Cardiac fibroblast (primary cell): ENCODE results near the gene MBP.
A peak's percentile ranks its signal among the peaks of the same experiment; 100 is the strongest.

Experiments used
- DNase-seq, 2 donors: peaks; one replicate each; pipeline versions ENCODE4 v3.0.0 to v3.0.0-alpha.2; 2010; ENCODE audit warnings: low read depth in 2 of 2
- H3K4me3 ChIP-seq, 2 donors: replicated peaks in 1 of 2; 1 replicate in 1 of 2; 2 replicates in 1 of 2; pipeline ENCODE4 v1.5.1; 2011; ENCODE audit warnings: low read depth in 2 of 2, low read length in 2 of 2, mild to moderate bottlenecking in 2 of 2, moderate library complexity in 1 of 2
- TF ChIP-seq, protein P1 (sequence below): IDR thresholded peaks from one replicate; pipeline ENCODE4 v1.5.1; 2011; ENCODE audit warnings: low read depth, mild to moderate bottlenecking, low read length, inconsistent platforms

The MBP gene

DNA sequence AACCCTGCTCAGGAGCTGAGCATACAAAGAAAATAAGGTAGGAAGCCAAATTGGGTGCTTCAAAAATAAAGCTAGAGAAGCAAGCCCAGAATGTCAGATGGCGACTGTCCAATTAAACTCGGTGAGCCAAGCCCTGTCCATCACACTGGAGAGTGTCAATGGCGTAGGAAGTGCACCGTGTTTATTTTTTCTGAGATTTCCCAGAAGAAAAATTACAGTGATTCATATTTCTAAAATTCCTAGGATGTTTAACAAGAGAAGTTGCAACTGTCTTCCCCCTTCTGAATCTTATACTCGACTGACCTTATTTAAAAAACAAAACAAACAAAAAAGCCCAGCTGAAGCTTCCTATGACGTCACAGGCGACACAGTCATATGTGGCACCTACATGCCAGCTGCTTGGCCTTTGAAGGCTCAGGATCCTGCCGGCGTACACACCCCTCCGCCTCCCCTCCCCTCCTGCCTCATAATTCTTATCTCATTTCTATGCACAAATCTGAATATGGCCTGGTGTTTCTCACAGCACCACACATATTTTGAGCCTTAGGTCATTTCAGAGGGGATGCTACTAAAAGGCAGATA lies 60.8 kb downstream of the MBP start:
- TF ChIP-seq, protein P1, sequence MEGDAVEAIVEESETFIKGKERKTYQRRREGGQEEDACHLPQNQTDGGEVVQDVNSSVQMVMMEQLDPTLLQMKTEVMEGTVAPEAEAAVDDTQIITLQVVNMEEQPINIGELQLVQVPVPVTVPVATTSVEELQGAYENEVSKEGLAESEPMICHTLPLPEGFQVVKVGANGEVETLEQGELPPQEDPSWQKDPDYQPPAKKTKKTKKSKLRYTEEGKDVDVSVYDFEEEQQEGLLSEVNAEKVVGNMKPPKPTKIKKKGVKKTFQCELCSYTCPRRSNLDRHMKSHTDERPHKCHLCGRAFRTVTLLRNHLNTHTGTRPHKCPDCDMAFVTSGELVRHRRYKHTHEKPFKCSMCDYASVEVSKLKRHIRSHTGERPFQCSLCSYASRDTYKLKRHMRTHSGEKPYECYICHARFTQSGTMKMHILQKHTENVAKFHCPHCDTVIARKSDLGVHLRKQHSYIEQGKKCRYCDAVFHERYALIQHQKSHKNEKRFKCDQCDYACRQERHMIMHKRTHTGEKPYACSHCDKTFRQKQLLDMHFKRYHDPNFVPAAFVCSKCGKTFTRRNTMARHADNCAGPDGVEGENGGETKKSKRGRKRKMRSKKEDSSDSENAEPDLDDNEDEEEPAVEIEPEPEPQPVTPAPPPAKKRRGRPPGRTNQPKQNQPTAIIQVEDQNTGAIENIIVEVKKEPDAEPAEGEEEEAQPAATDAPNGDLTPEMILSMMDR = no peak
- DNase-seq = peak; percentile 96 to 98
- H3K4me3 ChIP-seq = no peak overlapping the region

DNA sequence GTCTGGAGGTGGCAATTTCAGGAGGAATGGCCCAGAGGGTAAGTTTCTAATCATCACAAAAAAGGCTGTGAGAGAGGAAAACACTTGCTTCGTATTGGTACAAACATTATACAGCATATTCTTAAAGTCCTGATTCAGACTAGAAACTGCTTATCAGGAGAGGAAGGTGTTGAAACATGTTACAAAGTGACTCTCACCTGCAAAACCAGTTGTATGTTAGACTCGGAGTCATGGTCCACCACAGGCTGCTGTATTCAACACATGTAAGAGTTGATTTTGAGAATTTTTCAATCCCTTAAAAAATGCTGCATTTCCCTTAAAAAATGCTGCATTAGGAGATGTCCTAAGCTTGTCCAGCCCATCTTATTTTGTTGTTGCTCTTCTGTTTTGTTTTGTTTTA lies 61.5 kb downstream of the MBP start:
- no peak for DNase-seq
- TF ChIP-seq, protein P1 = no peak
- no peak overlapping the region for H3K4me3 ChIP-seq

DNA sequence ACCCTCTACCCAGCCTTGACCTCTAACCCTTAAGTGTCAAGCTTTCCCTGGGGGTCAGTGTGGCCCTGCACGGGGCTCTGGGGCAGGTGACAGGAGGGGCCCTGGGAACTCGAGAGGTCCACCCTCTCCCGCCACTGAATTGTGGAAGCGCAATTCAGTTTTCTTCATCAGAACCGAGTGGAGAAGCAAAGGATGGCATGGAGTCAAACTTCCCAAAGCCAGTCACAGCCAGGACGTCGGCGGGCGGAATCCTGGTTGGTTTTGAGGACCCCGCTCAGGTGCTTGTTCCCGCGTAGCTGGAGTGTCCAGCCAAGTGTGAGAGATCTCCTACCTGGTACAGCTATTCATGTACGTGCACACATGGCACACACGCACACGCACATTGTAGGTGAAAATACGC lies 62.0 kb downstream of the MBP start:
- no peak for DNase-seq
- TF ChIP-seq, protein P1 = no peak
- no peak overlapping the region for H3K4me3 ChIP-seq

DNA sequence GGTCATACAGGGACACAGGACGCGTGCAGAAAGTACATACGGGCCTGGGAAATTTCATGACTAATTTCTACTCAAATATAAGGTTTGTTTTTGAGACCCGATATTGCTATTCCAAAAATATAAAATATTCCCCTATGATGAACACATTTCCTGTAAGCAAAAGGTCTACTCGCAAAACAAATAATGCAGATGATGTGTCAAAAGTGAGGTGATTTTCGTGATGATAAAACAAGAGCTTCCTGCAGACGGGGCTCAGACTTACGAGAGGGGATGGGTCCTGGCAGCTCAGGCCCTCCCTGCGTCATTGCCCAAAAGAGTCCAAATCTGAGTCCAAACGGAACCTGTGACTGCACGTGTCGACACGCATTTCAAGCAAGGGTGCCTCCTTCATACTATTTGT lies 62.7 kb downstream of the MBP start:
- TF ChIP-seq, protein P1 = no peak
- DNase-seq = peak in 1 of 2 donors; percentile 52
- no peak overlapping the region for H3K4me3 ChIP-seq

DNA sequence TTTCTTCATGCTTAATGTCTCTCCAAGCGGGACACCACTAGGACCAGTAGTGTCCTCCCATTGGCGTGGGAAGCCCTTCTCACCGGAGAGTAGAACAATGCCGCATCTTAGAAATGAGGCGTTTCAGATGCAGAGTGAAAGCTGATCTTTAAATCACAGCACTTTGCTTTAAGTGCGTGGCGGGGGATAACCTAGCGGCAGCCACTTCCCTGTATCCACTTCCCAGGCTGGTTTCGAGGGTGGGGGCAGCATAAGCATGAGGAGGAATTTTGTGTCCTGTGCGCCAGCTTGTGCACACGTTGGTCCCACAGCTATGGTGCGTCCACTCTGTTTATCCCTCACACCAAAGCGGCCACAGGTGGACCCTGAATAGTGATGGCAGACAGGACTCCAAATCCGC lies 63.1 kb downstream of the MBP start:
- TF ChIP-seq, protein P1 = no peak
- no peak overlapping the region for H3K4me3 ChIP-seq
- no peak for DNase-seq

DNA sequence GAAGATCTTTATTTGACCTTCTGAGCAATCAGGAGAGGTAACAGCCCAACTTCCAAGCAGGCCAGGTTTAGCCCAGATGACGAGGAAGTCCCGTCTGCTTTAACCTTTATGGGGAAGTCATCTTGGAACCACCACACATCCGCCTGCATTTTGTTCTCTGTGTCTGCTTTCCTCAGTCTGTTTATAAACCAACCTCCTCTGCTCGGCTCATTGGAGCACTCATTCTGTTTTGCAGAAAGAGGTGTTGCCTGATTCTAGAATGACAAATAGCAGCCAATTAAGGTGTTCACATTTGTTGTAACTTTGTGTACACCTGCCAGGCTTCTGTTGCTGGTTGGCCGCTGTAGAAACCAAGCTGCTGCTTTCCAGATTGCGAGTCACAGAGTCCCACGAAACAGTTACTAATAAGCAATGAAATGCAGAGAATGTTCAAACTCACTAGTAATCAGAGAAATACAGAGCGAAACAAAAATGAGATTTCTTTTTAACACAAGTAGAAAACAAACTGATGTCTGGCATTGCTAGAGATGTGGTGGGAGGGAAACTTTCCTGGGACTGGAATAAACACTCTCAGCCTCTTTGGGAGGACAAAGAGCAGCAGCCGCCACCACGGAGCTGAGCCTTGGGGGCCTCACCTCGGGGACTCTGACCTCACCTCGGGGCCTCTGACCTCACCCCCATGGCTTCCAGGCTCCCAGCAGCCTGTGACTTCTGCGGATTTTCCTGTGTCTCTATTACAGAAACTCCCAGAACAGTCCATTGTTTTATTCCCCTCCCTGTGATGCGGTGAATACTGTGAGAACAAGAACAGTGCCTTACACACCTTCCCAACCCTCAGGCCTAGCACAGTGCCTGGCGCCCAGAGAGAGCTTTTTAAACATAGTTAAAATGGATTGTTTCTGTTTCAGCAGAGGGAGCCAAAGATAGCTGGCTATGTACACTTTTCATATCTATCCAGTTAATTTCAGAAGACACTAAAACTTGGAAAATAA lies 64.0 kb downstream of the MBP start:
- peak; percentile 60 to 78 for DNase-seq
- no peak overlapping the region for H3K4me3 ChIP-seq
- TF ChIP-seq, protein P1 = no peak
